ENCODE measurements around the gene PSMB3.

DNA sequence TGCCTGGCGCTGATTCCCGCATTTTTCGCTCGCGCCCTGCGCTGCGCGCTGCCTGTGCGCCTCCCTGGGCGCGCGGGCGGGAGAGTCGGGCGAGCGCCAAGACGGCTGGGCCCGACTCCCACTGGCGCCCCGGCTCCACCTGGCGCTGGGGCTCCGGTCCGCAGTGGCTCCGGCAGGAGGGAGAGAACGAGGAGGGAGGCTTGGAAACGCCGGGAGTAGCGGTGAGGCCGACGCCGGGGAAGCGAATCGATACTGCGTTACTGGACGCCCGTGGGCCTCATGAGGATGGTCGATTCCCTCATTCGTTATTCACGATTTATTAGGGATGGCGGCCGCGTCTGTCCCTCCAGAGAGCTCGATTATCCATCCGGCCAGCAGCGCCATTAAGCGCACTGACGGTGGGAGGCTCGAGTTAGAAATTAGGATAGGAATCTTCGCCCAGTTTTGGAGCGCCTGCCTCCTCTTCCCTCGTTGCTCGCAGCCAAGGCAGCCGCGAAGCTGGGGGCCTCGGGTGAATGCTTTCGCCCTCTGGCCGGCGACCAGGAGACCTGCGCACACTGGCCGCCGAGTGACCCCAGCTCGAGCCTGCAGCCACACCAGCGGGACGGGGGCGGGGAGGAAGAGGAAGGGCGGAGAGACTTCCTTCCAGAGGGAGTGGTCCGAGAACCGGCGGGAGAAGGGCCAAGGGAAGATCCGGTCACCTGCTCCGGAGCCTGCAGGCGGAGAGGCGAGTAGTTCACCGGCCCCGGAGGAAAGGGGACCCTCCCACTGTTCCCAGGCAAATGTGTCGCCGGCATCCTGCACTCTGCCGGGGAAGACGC, 3.1 kb upstream of the PSMB3 start:
- TF ChIP-seq, protein P1, sequence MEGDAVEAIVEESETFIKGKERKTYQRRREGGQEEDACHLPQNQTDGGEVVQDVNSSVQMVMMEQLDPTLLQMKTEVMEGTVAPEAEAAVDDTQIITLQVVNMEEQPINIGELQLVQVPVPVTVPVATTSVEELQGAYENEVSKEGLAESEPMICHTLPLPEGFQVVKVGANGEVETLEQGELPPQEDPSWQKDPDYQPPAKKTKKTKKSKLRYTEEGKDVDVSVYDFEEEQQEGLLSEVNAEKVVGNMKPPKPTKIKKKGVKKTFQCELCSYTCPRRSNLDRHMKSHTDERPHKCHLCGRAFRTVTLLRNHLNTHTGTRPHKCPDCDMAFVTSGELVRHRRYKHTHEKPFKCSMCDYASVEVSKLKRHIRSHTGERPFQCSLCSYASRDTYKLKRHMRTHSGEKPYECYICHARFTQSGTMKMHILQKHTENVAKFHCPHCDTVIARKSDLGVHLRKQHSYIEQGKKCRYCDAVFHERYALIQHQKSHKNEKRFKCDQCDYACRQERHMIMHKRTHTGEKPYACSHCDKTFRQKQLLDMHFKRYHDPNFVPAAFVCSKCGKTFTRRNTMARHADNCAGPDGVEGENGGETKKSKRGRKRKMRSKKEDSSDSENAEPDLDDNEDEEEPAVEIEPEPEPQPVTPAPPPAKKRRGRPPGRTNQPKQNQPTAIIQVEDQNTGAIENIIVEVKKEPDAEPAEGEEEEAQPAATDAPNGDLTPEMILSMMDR (IDR thresholded peaks at IDR 0.05; ENCODE audit: low read depth, low read length, poor library complexity, severe bottlenecking), result no peak
- no peak for TF ChIP-seq EZH2phosphoT487 (IDR thresholded peaks at IDR 0.05; ENCODE audit: borderline replicate concordance, low read length)
